CD4-positive, alpha-beta T cell treated with Interleukin-17A for 1 hour (primary cell): ENCODE results near the gene DHX36.

Source experiments
- DNase-seq: peaks from one replicate; pipeline ENCODE4 v3.0.0-alpha.2; 2020

Gene DHX36

GRCh38 chr3:154275965-154276364 lies 48.3 kb downstream of the DHX36 start:
- DNase-seq = no peak

GRCh38 chr3:154275292-154275691 lies 49.0 kb downstream of the DHX36 start:
- no peak for DNase-seq

- no peak for DNase-seq
These were observed 49.9 kb downstream of the DHX36 start for GRCh38 chr3:154274348-154274747.

- no peak for DNase-seq
These were observed 50.9 kb downstream of the DHX36 start for GRCh38 chr3:154273381-154273780.

GRCh38 chr3:154254527-154254926 lies 69.8 kb downstream of the DHX36 start:
- DNase-seq = no peak

GRCh38 chr3:154252759-154253638 lies 71.3 kb downstream of the DHX36 start:
- DNase-seq = peak; percentile 53

- no peak for DNase-seq
These were observed 72.7 kb downstream of the DHX36 start for GRCh38 chr3:154251610-154252009.

GRCh38 chr3:154250291-154250690 lies 74.0 kb downstream of the DHX36 start:
- DNase-seq = no peak

GRCh38 chr3:154247806-154248415 lies 76.4 kb downstream of the DHX36 start:
- DNase-seq = no peak

- no peak for DNase-seq
These were observed 79.6 kb downstream of the DHX36 start for GRCh38 chr3:154244644-154245043.

GRCh38 chr3:154243353-154243752 lies 80.9 kb downstream of the DHX36 start:
- DNase-seq = no peak

- no peak for DNase-seq
These were observed 81.5 kb downstream of the DHX36 start for GRCh38 chr3:154242766-154243165.

GRCh38 chr3:154241496-154241895 lies 82.8 kb downstream of the DHX36 start:
- DNase-seq = no peak

GRCh38 chr3:154240235-154240634 lies 84.1 kb downstream of the DHX36 start:
- DNase-seq = no peak

GRCh38 chr3:154236331-154236730 lies 88.0 kb downstream of the DHX36 start:
- no peak for DNase-seq

GRCh38 chr3:154235330-154235729 lies 89.0 kb downstream of the DHX36 start:
- DNase-seq = no peak

GRCh38 chr3:154229217-154229590 lies 95.1 kb downstream of the DHX36 start:
- no peak for DNase-seq

- no peak for DNase-seq
These were observed 95.6 kb downstream of the DHX36 start for GRCh38 chr3:154228561-154229216.

- DNase-seq = no peak
These were observed 96.8 kb downstream of the DHX36 start for GRCh38 chr3:154227531-154227930.

GRCh38 chr3:154225536-154225935 lies 98.8 kb downstream of the DHX36 start:
- no peak for DNase-seq

GRCh38 chr3:154224866-154225265 lies 99.4 kb downstream of the DHX36 start:
- no peak for DNase-seq

- DNase-seq = no peak
These were observed 99.9 kb downstream of the DHX36 start for GRCh38 chr3:154224366-154224765.

- no peak for DNase-seq
These were observed 100.8 kb downstream of the DHX36 start for GRCh38 chr3:154223519-154223918.
